ENCODE data around the gene KDM2A. TPM values are rescaled to one million over a fixed set of nuclear protein-coding genes. Genes with fewer than 3 reads are reported as not detected.

The KDM2A gene
- total and polyA plus RNA-seq, 2 donors (not counting 3 experiments of a cell fraction or from before 2014, with no cell fraction given), result 72.2 to 79.5 TPM

GRCh38 chr11:67098799-67099429 lies 20.1 kb upstream of the KDM2A start:
- Histone ChIP-seq H3K9me1 (replicated peaks; ENCODE audit: control insufficient read depth, extremely low read depth, insufficient read depth, low read length) (no peaks in the 10 kb centered on the region), H3K27ac (ENCODE audit: insufficient read depth, low read depth, low read length) (no peak overlapping the region), H3K9ac (replicated peaks; ENCODE audit: extremely low read depth, insufficient read depth, low read length) (no peak overlapping the region), H3K36me3 (ENCODE audit: control insufficient read depth in 2 of 2, extremely low read depth in 1 of 2, insufficient read depth in 2 of 2, low read length in 2 of 2) (no peaks in the 10 kb centered on the region), H3K4me2 (ENCODE audit: insufficient read depth, low read length) (no peak overlapping the region), H3K4me3 (replicated peaks in 1 of 3; ENCODE audit: insufficient read depth in 1 of 3, low read depth in 1 of 3, low read length in 3 of 3) (no peak overlapping the region), H3K9me3 (replicated peaks; ENCODE audit: control insufficient read depth, insufficient read depth, low read length) (no peaks in the 10 kb centered on the region), H3K27me3 (ENCODE audit: control insufficient read depth in 2 of 2, insufficient read depth in 2 of 2, low read length in 2 of 2) (peaks cover 0 to 2% of the 10 kb centered on the region in 2 experiments), H3K79me2 (ENCODE audit: control insufficient read depth, insufficient read depth, low read length) (no peaks in the 10 kb centered on the region), H4K20me1 (replicated peaks; ENCODE audit: control insufficient read depth, extremely low read depth, insufficient read depth, low read length) (no peaks in the 10 kb centered on the region), H2AFZ (ENCODE audit: low read depth, low read length) (no peak overlapping the region), H3K4me1 (ENCODE audit: control insufficient read depth, extremely low read depth, insufficient read depth, low read length) (peaks cover 4% of the 10 kb centered on the region)
- ChIA-PET CTCF (interaction anchor here (0.8 to 1.4 kb wide), 3 partner anchors 16 to 28 kb away, joined by 3 to 5 read pairs (median 4); no protein-coding TSS in a partner anchor), POLR2A (interaction anchor here (0.6 kb wide), 1 partner anchor 40 kb away, joined by 3 read pairs; no protein-coding TSS in a partner anchor)
- no TSS peak for BruUV-seq (replicated peaks)
- no peak for DNase-seq (ENCODE audit: low read depth, low spot score)
- dilution Hi-C loops (cut with MboI; ENCODE audit: extremely low pct_ligation_motif_present, low sequenced_read_pairs) (no loop called here), intact Hi-C loops (cut with micrococcal nuclease) (loop anchor here (5.0 kb wide), 1 partner anchor 68 kb away; no protein-coding TSS in a partner anchor)
- TF ChIP-seq FOS (IDR thresholded peaks at IDR 0.05; ENCODE audit: borderline replicate concordance, insufficient read depth, low read length) (no peak), EZH2 (IDR thresholded peaks at IDR 0.05; ENCODE audit: borderline replicate concordance, low read depth, low read length, severe bottlenecking) (no peak), POLR2A (IDR thresholded peaks at IDR 0.05; ENCODE audit: low read depth, low read length) (no peak), GATA2 (IDR thresholded peaks at IDR 0.05; ENCODE audit: insufficient read depth, insufficient read length, low read depth, low read length) (no peak), MYC (IDR thresholded peaks at IDR 0.05; ENCODE audit: low read depth, low read length) (no peak), POLR2AphosphoS5 (IDR thresholded peaks at IDR 0.05; ENCODE audit: insufficient read depth, low read depth, low read length) (no peak), CTCF (IDR thresholded peaks at IDR 0.05; ENCODE audit: extremely low read depth in 1 of 2, insufficient read depth in 1 of 2, low read depth in 1 of 2, low read length in 2 of 2) (no peak), JUN (IDR thresholded peaks at IDR 0.05; ENCODE audit: borderline replicate concordance, insufficient read depth, insufficient read length, low read depth) (no peak)
- no peak for FAIRE-seq
